MV-4-11 (cell line): ENCODE results near the gene CELSR1.
A peak's percentile ranks its signal among the peaks of the same experiment; 100 is the strongest.
"Not testable (repeated sequence)": the region's sequence is repeated elsewhere in the genome, so short reads cannot be mapped to it uniquely, and the experiment has no call there.

ENCODE experiments used
- DNase-seq: peaks from one replicate; lab custom pipeline; 2025; lab: John Stamatoyannopoulos, UW

CELSR1 gene

GRCh38 chr22:46533070-46533833 is 4.2 kb downstream of the CELSR1 start:
- no peak for DNase-seq

GRCh38 chr22:46532416-46532815 is 5.0 kb downstream of the CELSR1 start:
- DNase-seq: no peak

- DNase-seq: no peak
Observed at GRCh38 chr22:46531581-46532175, 5.7 kb downstream of the CELSR1 start.

- DNase-seq: peak; percentile 99
Observed at GRCh38 chr22:46528121-46528610, 9.3 kb downstream of the CELSR1 start.

GRCh38 chr22:46526244-46526839 is 11.1 kb downstream of the CELSR1 start:
- DNase-seq: no peak

- DNase-seq: no peak
Observed at GRCh38 chr22:46525389-46526243, 11.8 kb downstream of the CELSR1 start.

GRCh38 chr22:46524203-46524740 is 13.1 kb downstream of the CELSR1 start:
- no peak for DNase-seq

GRCh38 chr22:46522797-46523196 is 14.6 kb downstream of the CELSR1 start:
- DNase-seq: no peak

- no peak for DNase-seq
Observed at GRCh38 chr22:46521994-46522393, 15.4 kb downstream of the CELSR1 start.

- DNase-seq: no peak
Observed at GRCh38 chr22:46520880-46521279, 16.5 kb downstream of the CELSR1 start.

- DNase-seq: no peak
Observed at GRCh38 chr22:46519377-46519776, 18.0 kb downstream of the CELSR1 start.

- DNase-seq: no peak
Observed at GRCh38 chr22:46518542-46519325, 18.7 kb downstream of the CELSR1 start.

- no peak for DNase-seq
Observed at GRCh38 chr22:46518038-46518437, 19.4 kb downstream of the CELSR1 start.

GRCh38 chr22:46517255-46517761 is 20.1 kb downstream of the CELSR1 start:
- DNase-seq: no peak

GRCh38 chr22:46516638-46517037 is 20.8 kb downstream of the CELSR1 start:
- no peak for DNase-seq

GRCh38 chr22:46516112-46516487 is 21.3 kb downstream of the CELSR1 start:
- not testable (repeated sequence) for DNase-seq

- DNase-seq: no peak
Observed at GRCh38 chr22:46515208-46516111, 22.0 kb downstream of the CELSR1 start.

- DNase-seq: no peak
Observed at GRCh38 chr22:46514592-46515207, 22.7 kb downstream of the CELSR1 start.

GRCh38 chr22:46513908-46514550 is 23.4 kb downstream of the CELSR1 start:
- DNase-seq: no peak
